ENCODE data around the gene LRIG2. TPM values are rescaled to one million over a fixed set of nuclear protein-coding genes. Genes with fewer than 3 reads are reported as not detected.
"Not testable (repeated sequence)": the region's sequence is repeated elsewhere in the genome, so short reads cannot be mapped to it uniquely, and the experiment has no call there.

Gene LRIG2
- polyA plus RNA-seq, 1 donor from 2014 or later = 7.3 TPM

GRCh38 chr1:113043144-113043488 is 29.9 kb upstream of the LRIG2 start:
- H3K9me3 Mint-ChIP-seq, H3K27me3 Mint-ChIP-seq, H3K4me3 Mint-ChIP-seq, H3K36me3 Mint-ChIP-seq: not testable (repeated sequence)
- Mint-ChIP-seq H3K4me1 (peaks cover 6 to 17% (median 10%) of the 10 kb centered on the region in 3 donors), H3K27ac (peak overlapping the region in 1 of 3 donors; percentile 75)

DNA sequence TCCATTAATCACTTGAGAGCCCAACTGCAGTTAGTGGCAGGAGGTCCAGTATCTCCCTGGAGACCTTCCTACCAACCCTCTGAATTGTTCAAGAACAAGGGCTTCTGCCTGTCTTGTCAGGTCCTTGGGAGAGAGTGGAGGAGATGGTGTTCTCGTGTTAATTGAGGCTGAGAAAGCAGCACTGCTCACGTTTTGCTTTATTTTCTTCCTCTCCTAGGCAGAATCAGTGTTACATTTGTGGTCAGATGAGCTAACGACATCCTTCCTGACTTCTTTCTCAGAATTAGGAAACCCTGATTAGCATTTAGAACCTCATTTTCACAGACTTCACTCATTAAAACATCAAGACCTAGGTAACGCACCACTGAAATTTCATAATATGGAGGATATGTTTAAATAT is 26.4 kb upstream of the LRIG2 start:
- H3K4me1 Mint-ChIP-seq = peaks cover 6 to 17% (median 8%) of the 10 kb centered on the region in 3 donors
- peaks cover 0 to 1% (median 0%) of the 10 kb centered on the region in 3 donors for H3K9me3 Mint-ChIP-seq
- H3K27me3 Mint-ChIP-seq = peaks cover 5% of the 10 kb centered on the region
- H3K36me3 Mint-ChIP-seq = no peaks in the 10 kb centered on the region
- H3K4me3 Mint-ChIP-seq = peak overlapping the region in 1 of 4 donors; percentile 63
- H3K27ac Mint-ChIP-seq = no peak overlapping the region

GRCh38 chr1:113048064-113048463 is 24.9 kb upstream of the LRIG2 start:
- H3K9me3 Mint-ChIP-seq = peaks cover 0 to 1% (median 0%) of the 10 kb centered on the region in 3 donors

DNA sequence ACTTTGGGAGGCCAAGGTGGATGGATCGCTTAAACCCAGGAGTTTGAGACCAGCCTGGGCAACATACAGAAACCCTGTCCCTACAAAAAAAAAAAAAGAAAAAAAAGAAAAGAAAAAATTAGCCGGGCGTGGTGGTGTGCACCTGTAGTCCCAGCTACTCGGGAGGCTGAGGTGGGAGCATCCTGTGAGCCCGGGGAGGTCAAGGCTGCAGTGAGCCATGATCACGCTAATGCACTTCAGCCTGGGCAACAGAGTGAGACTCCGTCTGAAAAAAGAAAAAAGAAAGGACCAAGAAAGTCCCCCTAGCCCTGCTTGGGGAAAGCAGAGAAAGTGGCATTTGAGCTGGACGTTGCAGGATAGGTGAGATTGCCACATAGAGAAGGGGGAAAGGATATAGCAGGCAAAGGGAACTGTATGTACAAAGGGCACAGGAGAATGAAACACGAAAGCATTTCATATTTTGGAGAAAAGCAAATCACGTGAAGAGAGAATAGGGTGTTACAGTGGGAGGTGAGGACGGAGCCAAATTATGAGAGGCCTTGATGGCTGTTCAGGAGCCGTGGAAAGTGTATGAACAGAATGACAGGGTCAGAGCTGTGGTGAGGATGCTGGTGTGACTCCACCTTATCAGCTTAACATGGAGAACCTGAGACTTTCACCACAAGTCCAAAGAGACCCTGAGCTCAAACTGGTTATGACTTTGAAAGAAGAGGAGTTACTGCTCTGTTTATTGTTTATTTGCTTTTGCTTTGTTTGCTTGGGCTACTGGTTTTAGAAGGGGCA is 19.5 kb upstream of the LRIG2 start:
- H3K36me3 Mint-ChIP-seq = no peaks in the 10 kb centered on the region
- H3K27ac Mint-ChIP-seq = no peak overlapping the region
- H3K9me3 Mint-ChIP-seq = no peaks in the 10 kb centered on the region
- peaks cover 7 to 11% (median 10%) of the 10 kb centered on the region in 3 donors for H3K4me1 Mint-ChIP-seq
- no peaks in the 10 kb centered on the region for H3K27me3 Mint-ChIP-seq
- H3K4me3 Mint-ChIP-seq = peak overlapping the region in 1 of 4 donors; percentile 20

More at GRCh38 chr1:113048064-113048463, 24.9 kb upstream of the LRIG2 start:
- H3K4me3 Mint-ChIP-seq = no peak overlapping the region
- H3K27me3 Mint-ChIP-seq = no peaks in the 10 kb centered on the region
- H3K4me1 Mint-ChIP-seq = peaks cover 0 to 8% (median 4%) of the 10 kb centered on the region in 3 donors
- H3K27ac Mint-ChIP-seq = no peak overlapping the region
- H3K36me3 Mint-ChIP-seq = no peaks in the 10 kb centered on the region

- Mint-ChIP-seq H3K9me3 (no peaks in the 10 kb centered on the region), H3K27ac (no peak overlapping the region), H3K4me1 (peaks cover 7 to 11% (median 10%) of the 10 kb centered on the region in 3 donors), H3K27me3 (no peaks in the 10 kb centered on the region), H3K4me3 (no peak overlapping the region), H3K36me3 (no peaks in the 10 kb centered on the region)
Measured at GRCh38 chr1:113055570-113055969, 17.4 kb upstream of the LRIG2 start.

- Mint-ChIP-seq H3K27ac (no peak overlapping the region), H3K27me3 (no peaks in the 10 kb centered on the region), H3K9me3 (no peaks in the 10 kb centered on the region), H3K4me3 (peak overlapping the region in 2 of 4 donors; percentile 79 to 82), H3K36me3 (no peaks in the 10 kb centered on the region), H3K4me1 (peaks cover 7 to 11% (median 10%) of the 10 kb centered on the region in 3 donors)
Measured at GRCh38 chr1:113057006-113057405, 16.0 kb upstream of the LRIG2 start.

DNA sequence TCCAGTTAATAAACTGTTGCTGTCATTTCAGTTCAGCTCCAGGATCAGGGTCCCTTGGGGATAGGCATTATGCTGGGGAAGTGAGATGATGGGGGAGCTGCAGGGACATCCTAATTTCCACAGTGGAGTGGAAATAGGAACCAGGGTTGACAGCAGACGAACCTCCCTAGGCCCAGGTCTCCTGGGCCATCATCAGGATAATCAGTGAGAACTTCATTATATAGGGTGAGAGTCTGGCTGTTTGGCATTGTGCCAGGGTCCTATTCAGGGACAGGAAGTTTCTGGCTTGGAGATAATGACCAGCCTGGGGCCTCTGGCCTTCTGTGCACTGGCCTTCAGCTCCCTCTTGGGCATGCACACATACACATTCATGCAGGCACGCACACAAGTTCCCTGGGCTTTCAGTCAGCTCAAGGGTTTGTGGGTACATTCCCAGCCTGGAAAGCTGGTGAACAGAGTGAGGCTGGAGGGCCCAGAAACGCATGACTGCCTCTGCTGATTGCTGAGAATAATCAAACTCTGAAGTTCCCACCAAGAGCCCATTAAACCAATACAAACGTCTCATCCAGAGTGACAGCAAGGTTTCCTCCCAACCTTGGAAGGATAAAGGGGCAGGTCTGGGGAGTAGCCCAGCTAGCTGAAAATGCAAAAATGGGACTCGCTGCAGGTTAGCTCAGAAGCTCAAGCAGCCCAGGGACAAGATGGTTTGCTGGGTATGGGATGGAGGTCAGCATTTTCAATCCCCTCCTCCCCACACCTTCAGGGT is 13.9 kb upstream of the LRIG2 start:
- Mint-ChIP-seq H3K4me1 (peaks cover 7 to 11% (median 10%) of the 10 kb centered on the region in 3 donors), H3K36me3 (no peaks in the 10 kb centered on the region), H3K4me3 (no peak overlapping the region), H3K27me3 (no peaks in the 10 kb centered on the region), H3K9me3 (no peaks in the 10 kb centered on the region), H3K27ac (peak overlapping the region in 1 of 3 donors; percentile 58)

DNA sequence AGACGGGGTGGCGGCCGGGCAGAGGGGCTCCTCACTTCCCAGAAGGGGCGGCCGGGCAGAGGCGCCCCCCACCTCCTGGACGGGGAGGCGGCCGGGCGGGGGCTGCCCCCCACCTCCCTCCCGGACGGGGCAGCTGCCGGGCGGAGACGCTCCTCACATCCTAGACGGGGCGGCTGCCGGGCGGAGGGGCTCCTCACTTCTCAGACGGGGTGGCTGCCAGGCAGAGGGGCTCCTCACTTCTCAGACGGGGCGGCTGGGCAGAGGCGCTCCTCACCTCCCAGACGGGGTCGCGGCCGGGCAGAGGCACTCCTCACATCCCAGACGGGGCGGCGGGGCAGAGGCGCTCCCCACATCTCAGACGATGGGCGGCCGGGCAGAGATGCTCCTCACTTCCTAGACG is 9.5 kb upstream of the LRIG2 start:
- H3K9me3 Mint-ChIP-seq, H3K4me1 Mint-ChIP-seq, H3K27me3 Mint-ChIP-seq, H3K27ac Mint-ChIP-seq, H3K36me3 Mint-ChIP-seq, H3K4me3 Mint-ChIP-seq: not testable (repeated sequence)

GRCh38 chr1:113072141-113072756 is 749 bp upstream of the LRIG2 start:
- no peaks in the 10 kb centered on the region for H3K27me3 Mint-ChIP-seq
- peaks cover 18 to 28% (median 20%) of the 10 kb centered on the region in 3 donors for H3K4me1 Mint-ChIP-seq
- H3K27ac Mint-ChIP-seq = peak overlapping the region; percentile 86 to 98 (median 97)
- H3K36me3 Mint-ChIP-seq = peaks cover 1% of the 10 kb centered on the region
- peak overlapping the region; percentile 95 to 100 (median 98) for H3K4me3 Mint-ChIP-seq
- no peaks in the 10 kb centered on the region for H3K9me3 Mint-ChIP-seq

DNA sequence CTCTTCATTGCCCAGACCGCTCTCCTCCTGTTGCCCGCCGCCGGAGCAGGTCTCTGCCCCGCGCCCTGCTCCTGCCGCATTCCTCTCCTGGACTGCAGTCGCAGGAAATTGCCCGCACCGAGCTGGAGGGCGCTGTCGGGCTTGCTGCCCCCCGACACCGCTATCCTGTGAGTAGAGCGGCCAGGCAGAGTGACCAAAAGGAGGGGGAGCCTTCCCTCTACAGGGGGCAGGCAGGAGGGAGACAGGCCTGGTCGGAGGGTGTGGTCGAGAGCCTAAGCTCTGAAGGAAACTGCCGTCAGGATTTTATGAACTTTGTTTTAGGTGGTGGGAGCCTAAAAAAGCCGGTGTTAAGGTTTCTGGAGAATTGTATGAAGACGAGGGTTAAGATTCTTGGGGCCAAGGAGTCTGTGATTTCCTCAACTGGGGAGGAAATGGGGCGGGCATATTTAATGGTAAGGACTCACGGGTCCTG is 517 bp downstream of the LRIG2 start:
- Mint-ChIP-seq H3K36me3 (peaks cover 2% of the 10 kb centered on the region), H3K4me1 (peaks cover 18 to 24% (median 18%) of the 10 kb centered on the region in 3 donors), H3K4me3 (peak overlapping the region; percentile 95 to 100 (median 98)), H3K27ac (peak overlapping the region; percentile 86 to 98 (median 97)), H3K9me3 (no peaks in the 10 kb centered on the region), H3K27me3 (no peaks in the 10 kb centered on the region)

GRCh38 chr1:113074237-113074636 is 1.2 kb downstream of the LRIG2 start:
- Mint-ChIP-seq H3K4me3 (peak overlapping the region; percentile 95 to 100 (median 98)), H3K27ac (peak overlapping the region; percentile 86 to 98 (median 97)), H3K9me3 (no peaks in the 10 kb centered on the region), H3K36me3 (peaks cover 2% of the 10 kb centered on the region), H3K27me3 (no peaks in the 10 kb centered on the region), H3K4me1 (peaks cover 18 to 24% (median 18%) of the 10 kb centered on the region in 3 donors)

- not testable (repeated sequence) for H3K9me3 Mint-ChIP-seq, H3K4me3 Mint-ChIP-seq, H3K27ac Mint-ChIP-seq, H3K27me3 Mint-ChIP-seq, H3K36me3 Mint-ChIP-seq
- peaks cover 12 to 23% (median 15%) of the 10 kb centered on the region in 3 donors for H3K4me1 Mint-ChIP-seq
Measured at GRCh38 chr1:113077978-113078377, 5.0 kb downstream of the LRIG2 start.

DNA sequence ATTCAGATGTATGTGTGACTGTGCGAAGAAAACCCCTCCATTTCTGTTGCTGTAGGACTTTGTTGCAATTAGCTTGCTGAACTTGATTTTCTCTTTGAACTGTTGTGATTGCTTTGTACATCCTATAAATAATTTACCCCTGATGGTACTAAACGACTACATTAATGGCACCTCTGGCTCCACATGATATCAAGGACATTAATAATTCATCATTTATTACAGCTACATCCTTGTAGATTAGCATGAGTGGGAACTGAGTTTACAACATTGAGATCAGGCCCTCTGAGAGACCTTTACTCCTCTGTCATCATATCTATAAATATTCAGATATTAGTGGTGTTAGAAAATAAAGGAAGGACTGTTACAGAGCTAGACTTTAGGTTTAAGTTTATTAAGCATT is 13.5 kb downstream of the LRIG2 start:
- H3K36me3 Mint-ChIP-seq = peaks cover 6% of the 10 kb centered on the region
- no peaks in the 10 kb centered on the region for H3K27me3 Mint-ChIP-seq
- H3K27ac Mint-ChIP-seq = no peak overlapping the region
- peaks cover 3 to 23% (median 23%) of the 10 kb centered on the region in 3 donors for H3K4me1 Mint-ChIP-seq
- H3K9me3 Mint-ChIP-seq = no peaks in the 10 kb centered on the region
- H3K4me3 Mint-ChIP-seq = no peak overlapping the region

DNA sequence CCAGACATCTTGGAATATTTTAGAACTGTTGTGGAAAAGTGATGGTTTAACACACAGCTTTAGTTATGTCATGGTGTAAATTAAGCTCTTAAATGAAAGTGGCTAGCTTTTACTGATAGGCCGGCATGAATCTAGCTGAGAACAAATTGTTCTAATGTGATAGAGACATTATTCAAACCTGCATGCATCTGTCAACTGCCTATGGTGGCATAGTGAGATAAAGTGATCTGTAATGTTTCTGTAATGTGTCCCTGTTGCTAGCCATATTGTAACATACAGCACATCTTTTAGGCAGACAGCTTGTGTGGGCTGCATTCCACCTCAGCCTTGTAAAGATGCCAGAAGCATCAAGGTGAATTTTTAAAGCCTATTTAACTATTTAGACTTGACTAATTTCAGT is 16.0 kb downstream of the LRIG2 start:
- H3K4me3 Mint-ChIP-seq = no peak overlapping the region
- H3K27ac Mint-ChIP-seq = no peak overlapping the region

DNA sequence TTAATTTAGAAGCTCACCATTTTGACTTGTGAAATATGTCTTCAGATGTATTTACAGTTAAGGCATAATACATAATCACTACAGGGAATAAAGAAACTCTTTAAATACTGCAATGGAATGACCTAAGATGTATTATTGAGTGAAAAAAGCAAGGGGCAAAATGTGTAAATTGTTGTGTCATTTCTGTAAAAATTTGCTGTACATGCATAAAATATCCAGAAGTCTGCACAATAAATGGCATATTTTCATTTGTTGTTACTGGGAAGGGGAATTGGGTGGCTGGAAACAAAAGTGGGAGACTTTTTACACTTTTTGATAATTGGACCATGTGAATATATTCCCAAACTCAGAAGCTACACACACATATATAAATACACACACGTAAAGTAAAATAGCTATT is 17.1 kb downstream of the LRIG2 start:
- no peak overlapping the region for H3K4me3 Mint-ChIP-seq
- no peak overlapping the region for H3K27ac Mint-ChIP-seq
- H3K9me3 Mint-ChIP-seq = no peaks in the 10 kb centered on the region
- H3K27me3 Mint-ChIP-seq = no peaks in the 10 kb centered on the region
- peaks cover 9% of the 10 kb centered on the region for H3K36me3 Mint-ChIP-seq
- H3K4me1 Mint-ChIP-seq = peaks cover 3 to 26% (median 17%) of the 10 kb centered on the region in 3 donors

More for the DNA sequence above, 16.0 kb downstream of the LRIG2 start:
- Mint-ChIP-seq H3K4me1 (peaks cover 3 to 27% (median 17%) of the 10 kb centered on the region in 3 donors), H3K9me3 (no peaks in the 10 kb centered on the region), H3K36me3 (peaks cover 7% of the 10 kb centered on the region), H3K27me3 (no peaks in the 10 kb centered on the region)
